H1 (cell line): ENCODE results near the gene ARL14EPL. TPM values are rescaled to one million over a fixed set of nuclear protein-coding genes. Genes with fewer than 3 reads are reported as not detected.

Source experiments
- CEBPB ChIP-seq: IDR thresholded peaks from 2 replicates; pipeline ENCODE4 v1.6.1; 2012; ENCODE audit warnings: low read depth, low read length
- CHD7 ChIP-seq: fragments of 300-600 bp; sonication (generic); IDR thresholded peaks from 2 replicates; pipeline ENCODE4 v1.7.1; 2012; ENCODE audit warnings: low read length, moderate library complexity, mild to moderate bottlenecking, inconsistent platforms; ENCODE audit not compliant: insufficient replicate concordance
- EZH2 ChIP-seq: fragments of 200-600 bp; sonication (generic); IDR thresholded peaks from 2 replicates; pipeline ENCODE4 v1.7.1; 2012; ENCODE audit warnings: low read depth, mild to moderate bottlenecking, moderate library complexity, low read length, inconsistent platforms; ENCODE audit not compliant: severe bottlenecking
- GABPA ChIP-seq: IDR thresholded peaks from 2 replicates; pipeline ENCODE4 v1.6.1; 2011; ENCODE audit warnings: mild to moderate bottlenecking, low read length, moderate library complexity, borderline replicate concordance; ENCODE audit not compliant: insufficient read depth
- GTF2F1 ChIP-seq: IDR thresholded peaks from 2 replicates; pipeline ENCODE4 v1.6.1; 2012; ENCODE audit warnings: low read depth, low read length, improper control_type of control experiment, borderline replicate concordance
- RBBP5 ChIP-seq: IDR thresholded peaks from 2 replicates; pipeline ENCODE4 v1.7.1; 2012; ENCODE audit warnings: low read depth, mild to moderate bottlenecking, inconsistent platforms, low read length, moderate library complexity, borderline replicate concordance
- TAF1 ChIP-seq: IDR thresholded peaks from 2 replicates; pipeline ENCODE4 v1.6.1; 2011; ENCODE audit warnings: mild to moderate bottlenecking, low read depth, low read length
- polyA plus RNA-seq, 7 experiments: library from polyadenylated mRNA; depleted of rRNA in 3 of 7; stranded (reverse) in 5 of 7; unstranded in 2 of 7; fragments of >200 nt in 5 of 7; fragments of 200-250 nt in 2 of 7; gene quantifications; 1 replicate in 5 of 7; 2 replicates in 1 of 7; 4 replicates in 1 of 7; pipeline versions ENCODE4 v1.2.1 to v1.2.3, GENCODE V29; 2011 to 2013; ENCODE audit warnings: missing spikeins in 2 of 7, mixed read lengths in 2 of 7
- total RNA-seq: library from RNA; stranded (reverse); fragmentation: NEBNext Ultra II Directional; extraction: Animal tissue kit (Norgen Biotek cat#: 25700); gene quantifications from 2 replicates; pipeline ENCODE4 v1.2.1, GENCODE V29; 2021

The ARL14EPL gene
- total and polyA plus RNA-seq, 2 of the 8 experiments (the other 6 are each of a cell fraction or from before 2014, with no cell fraction given), result not detected

- TF ChIP-seq CHD7, result no peak
- no peak for TF ChIP-seq GABPA
- no peak for TF ChIP-seq GTF2F1
- no peak for TF ChIP-seq RBBP5
- no peak for TF ChIP-seq CEBPB
- TF ChIP-seq TAF1, result no peak
- TF ChIP-seq EZH2, result no peak
Measured at GRCh38 chr5:116004248-116004647, 28.0 kb upstream of the ARL14EPL start (continued).
